ENCODE data around the gene OR2D2.
"Not testable (repeated sequence)": the region's sequence is repeated elsewhere in the genome, so short reads cannot be mapped to it uniquely, and the experiment has no call there.

Gene OR2D2

GRCh38 chr11:6882751-6883150, 9.5 kb downstream of the OR2D2 start:
- no peak for DNase-seq (ENCODE audit: extremely low read depth in 1 of 2, low read depth in 1 of 2)

- no peak for DNase-seq (ENCODE audit: extremely low read depth in 1 of 2, low read depth in 1 of 2)
These were observed 15.4 kb downstream of the OR2D2 start for GRCh38 chr11:6876914-6877313.

GRCh38 chr11:6876325-6876724, 16.0 kb downstream of the OR2D2 start, which contains the start of gene OR10A4:
Gene OR10A4 (plus strand): TSS chr11:6876625. CDS start chr11:6876648, 23 bp downstream.
- DNase-seq (ENCODE audit: extremely low read depth in 1 of 2, low read depth in 1 of 2): no peak

GRCh38 chr11:6875761-6876160, 16.5 kb downstream of the OR2D2 start:
- DNase-seq (ENCODE audit: extremely low read depth in 1 of 2, low read depth in 1 of 2): no peak

GRCh38 chr11:6871278-6871677, 21.0 kb downstream of the OR2D2 start:
- no peak for DNase-seq (ENCODE audit: extremely low read depth in 1 of 2, low read depth in 1 of 2)

GRCh38 chr11:6864438-6864837, 27.9 kb downstream of the OR2D2 start:
- no peak for DNase-seq (ENCODE audit: extremely low read depth in 1 of 2, low read depth in 1 of 2)

- DNase-seq (ENCODE audit: extremely low read depth in 1 of 2, low read depth in 1 of 2): no peak
These were observed 29.3 kb downstream of the OR2D2 start, which contains the start of gene OR10A2 for GRCh38 chr11:6862961-6863360. Gene OR10A2 (plus strand): TSS chr11:6863057. CDS start chr11:6869755, 6,698 bp downstream.

- DNase-seq (ENCODE audit: extremely low read depth in 1 of 2, low read depth in 1 of 2): no peak
These were observed 35.4 kb downstream of the OR2D2 start for GRCh38 chr11:6856871-6857270.

GRCh38 chr11:6855971-6856541, 36.2 kb downstream of the OR2D2 start:
- no peak for DNase-seq (ENCODE audit: extremely low read depth in 1 of 2, low read depth in 1 of 2)

GRCh38 chr11:6854801-6855200, 37.5 kb downstream of the OR2D2 start:
- not testable (repeated sequence) for DNase-seq (ENCODE audit: extremely low read depth in 1 of 2, low read depth in 1 of 2)

- no peak for DNase-seq (ENCODE audit: extremely low read depth in 1 of 2, low read depth in 1 of 2)
These were observed 41.8 kb downstream of the OR2D2 start for GRCh38 chr11:6850526-6850925.

- no peak for DNase-seq (ENCODE audit: extremely low read depth in 1 of 2, low read depth in 1 of 2)
These were observed 46.9 kb downstream of the OR2D2 start, which contains the start of gene OR10A5 for GRCh38 chr11:6845383-6845782. Gene OR10A5 (plus strand): TSS chr11:6845683. CDS start chr11:6845683, 0 bp downstream.

GRCh38 chr11:6844356-6844755, 47.9 kb downstream of the OR2D2 start:
- DNase-seq (ENCODE audit: extremely low read depth in 1 of 2, low read depth in 1 of 2): no peak

GRCh38 chr11:6843670-6844069, 48.6 kb downstream of the OR2D2 start:
- no peak for DNase-seq (ENCODE audit: extremely low read depth in 1 of 2, low read depth in 1 of 2)

GRCh38 chr11:6841694-6842093, 50.6 kb downstream of the OR2D2 start:
- DNase-seq (ENCODE audit: extremely low read depth in 1 of 2, low read depth in 1 of 2): no peak
